Psoas muscle (tissue), 8 donors: ENCODE results near the gene CDC45. TPM values are rescaled to one million over a fixed set of nuclear protein-coding genes. Genes with fewer than 3 reads are reported as not detected.

Source experiments
- ATAC-seq, 4 donors: fragments of 200-7000 bp; cut with Tn5 transposase; one replicate each; pipeline ENCODE4 v1.9.1; 2020; ENCODE audit warnings: moderate library complexity in 3 of 4, mild to moderate bottlenecking in 2 of 4
- DNase-seq, 2 donors: peaks; one replicate each; pipeline ENCODE4 v3.0.0-alpha.2; 2020
- H3K27ac ChIP-seq: fragments of 200-600 bp; one replicate; pipeline ENCODE4 v1.8.0; 2022
- H3K27me3 ChIP-seq, 3 donors: fragments of 200-600 bp in 1 of 3; one replicate each; pipeline versions ENCODE4 v1.6.1 to v1.8.0; 2013 to 2022; ENCODE audit warnings: low read length in 2 of 3, mild to moderate bottlenecking in 2 of 3, moderate library complexity in 1 of 3; ENCODE audit not compliant: insufficient read depth in 3 of 3
- H3K36me3 ChIP-seq, 2 donors: fragments of 200-600 bp in 1 of 2; one replicate each; pipeline versions ENCODE4 v1.6.1 to v1.8.0; 2013 to 2022; ENCODE audit warnings: low read depth in 1 of 2, mild to moderate bottlenecking in 1 of 2, moderate library complexity in 1 of 2; ENCODE audit not compliant: insufficient read depth in 1 of 2
- H3K4me1 ChIP-seq: fragments of 200-600 bp; one replicate; pipeline ENCODE4 v1.8.0; 2022
- H3K4me3 ChIP-seq: fragments of 200-600 bp; one replicate; pipeline ENCODE4 v1.8.0; 2022; ENCODE audit warnings: mild to moderate bottlenecking
- H3K9me3 ChIP-seq: fragments of 200-600 bp; one replicate; pipeline ENCODE4 v1.8.0; 2022
- CTCF ChIP-seq: fragments of 200-600 bp; IDR thresholded peaks from one replicate; pipeline ENCODE4 v1.8.0; 2022; ENCODE audit warnings: antibody characterized with exemption
- WGBS, 3 donors: extraction: QIAGEN DNeasy Blood & Tissue Kit; methylation state at CpG; one replicate each; pipeline versions ENCODE4 v1.1.6 to v1.1.7; 2013; 5-methylcytosine and 5-hydroxymethylcytosine counted together
- intact Hi-C, 2 donors: fragments of 100-400 bp; cut with DNase I; formaldehyde crosslinking; loops; one replicate each; pipeline versions ENCODE4 v1.11.0 to v1.14.2; 2022
- polyA plus RNA-seq, 3 donors: library from polyadenylated mRNA; stranded (reverse); fragments of 200-250 nt; gene quantifications; one replicate each; pipeline ENCODE4 v1.2.3, GENCODE V29; 2013
- total RNA-seq, 4 donors: library from RNA; stranded (reverse); fragmentation: NEBNext Ultra II Directional in 2 of 4; extraction: Animal tissue kit (Norgen Biotek cat#: 25700) in 2 of 4; gene quantifications; one replicate each; pipeline versions ENCODE4 v1.2.1 to v1.2.4, GENCODE V29; 2021 to 2023
- donor health status: healthy with polysubstance abuse.
- donor health status: DM: no; HTN: no; CAD: no; lungs with moderate emphysema.
- donor health status: Bipolar disorder and iron deficiency.
- donor health status: healthy.
- donor health status: DM: yes; HTN: yes; CAD: no.
- donor health status: DM: no; HTN: no; CAD: no.
- donor health status: DM: no; HTN: no; CAD: no.
- donor health status: DM: yes; HTN: yes; CAD: no.

CDC45 gene
- total and polyA plus RNA-seq, 7 donors = 0.30 to 0.77 (median 0.71) TPM; not detected in 2

- ATAC-seq = peak in 1 of 4 donors; percentile 3
- intact Hi-C loops = loop anchor here in 1 of 2 donors (10.0 kb wide), 1 partner anchor 102 kb away; no protein-coding TSS in a partner anchor
- peak overlapping the region; percentile 53 for H3K27ac ChIP-seq
- H3K4me1 ChIP-seq = peaks cover 3% of the 10 kb centered on the region
- no peak for DNase-seq
- H3K27me3 ChIP-seq = peaks cover 0 to 45% (median 13%) of the 10 kb centered on the region in 3 donors
- no peak for TF ChIP-seq CTCF
- peak overlapping the region; percentile 64 for H3K4me3 ChIP-seq
- H3K36me3 ChIP-seq = no peaks in the 10 kb centered on the region
- H3K9me3 ChIP-seq = no peaks in the 10 kb centered on the region
- 17 to 33% (median 22%) methylated on average over 14 to 16 of the region's 16 CpGs for WGBS, 3 donors
Observed at GRCh38 chr22:19522190-19522880, 42.6 kb downstream of the CDC45 start.

GRCh38 chr22:19522881-19523239 is 43.1 kb downstream of the CDC45 start:
- no peaks in the 10 kb centered on the region for H3K9me3 ChIP-seq
- H3K27ac ChIP-seq = peak overlapping the region; percentile 53
- ATAC-seq = no peak
- WGBS, 3 donors = 13 to 30% (median 17%) methylated on average over 9 of the region's 9 CpGs
- peak overlapping the region; percentile 64 for H3K4me3 ChIP-seq
- no peaks in the 10 kb centered on the region for H3K36me3 ChIP-seq
- TF ChIP-seq CTCF = no peak
- H3K4me1 ChIP-seq = peaks cover 8% of the 10 kb centered on the region
- no peak for DNase-seq
- intact Hi-C loops = loop anchor here in 1 of 2 donors (10.0 kb wide), 1 partner anchor 102 kb away; no protein-coding TSS in a partner anchor
- H3K27me3 ChIP-seq = peaks cover 0 to 45% (median 13%) of the 10 kb centered on the region in 3 donors

GRCh38 chr22:19523240-19524169 is 43.8 kb downstream of the CDC45 start:
- Histone ChIP-seq H3K4me1 (peaks cover 9% of the 10 kb centered on the region), H3K27ac (peak overlapping the region; percentile 53), H3K9me3 (no peaks in the 10 kb centered on the region), H3K36me3 (no peaks in the 10 kb centered on the region), H3K27me3 (peaks cover 0 to 45% (median 13%) of the 10 kb centered on the region in 3 donors), H3K4me3 (peak overlapping the region; percentile 64)
- WGBS, 3 donors = 1 to 4% (median 1%) methylated on average over 89 to 99 of the region's 99 CpGs
- no peak for TF ChIP-seq CTCF
- ATAC-seq (peak in 3 of 4 donors; percentile 33 to 47 (median 44)), DNase-seq (no peak)
- intact Hi-C loops = loop anchor here in 1 of 2 donors (10.0 kb wide), 1 partner anchor 101 kb away; no protein-coding TSS in a partner anchor

DNA sequence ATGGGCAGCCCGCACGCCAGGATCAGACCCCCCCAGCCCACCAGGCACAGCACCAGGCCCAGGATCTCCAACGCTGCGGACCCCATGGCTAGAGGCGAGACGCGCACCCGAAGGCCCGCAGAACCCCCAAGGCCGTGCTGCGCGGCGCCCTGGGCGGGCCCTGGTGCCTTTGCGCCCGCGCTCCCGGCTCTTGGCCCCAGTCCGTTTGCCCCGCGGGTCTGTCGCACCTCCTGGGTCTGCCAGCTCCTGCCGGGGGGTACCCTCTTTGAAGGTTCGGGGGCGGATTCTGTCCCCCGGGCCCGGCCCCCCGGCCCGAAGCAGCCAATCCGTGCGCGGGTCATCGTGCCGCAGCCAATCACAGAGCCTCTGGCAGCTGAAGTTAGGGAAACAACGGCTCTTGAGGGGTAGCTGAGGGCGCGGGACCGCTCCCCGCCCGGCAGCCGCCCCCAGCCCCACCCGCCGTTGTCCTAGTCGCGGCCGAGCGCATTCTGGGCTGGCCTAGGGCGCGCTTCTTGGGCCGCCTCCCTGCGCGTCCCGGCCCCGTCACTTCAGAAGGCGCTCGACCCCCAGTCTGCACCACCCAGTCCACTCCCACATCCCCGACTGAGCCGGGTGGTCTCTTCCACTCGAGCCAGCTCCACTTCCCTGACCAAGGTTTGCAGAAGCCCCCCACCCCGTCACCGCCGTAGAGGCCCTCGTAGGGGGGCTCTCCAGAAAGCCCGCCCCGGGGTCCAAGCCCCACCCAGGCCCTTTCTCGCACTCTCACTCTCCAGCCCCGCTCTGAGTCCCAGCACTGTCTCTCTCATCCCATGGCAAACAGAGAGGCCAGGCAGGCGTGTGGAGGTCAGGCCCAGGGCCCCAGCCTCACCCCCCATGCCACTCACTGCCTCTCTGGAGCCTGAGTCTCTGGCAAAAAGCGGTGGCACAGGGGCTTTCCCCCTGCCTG is 44.7 kb downstream of the CDC45 start, which contains the start of gene CLDN5:
TSS of gene CLDN5 (minus strand) at position 241 of the 946 bp plus-strand sequence. CDS start at position 86, 155 bp downstream.
- TF ChIP-seq CTCF = no peak
- 7 to 19% (median 10%) methylated on average over 53 to 69 of the region's 69 CpGs for WGBS, 3 donors
- H3K9me3 ChIP-seq = no peaks in the 10 kb centered on the region
- DNase-seq (peak in 1 of 2 donors; percentile 74), ATAC-seq (peak; percentile 36 to 62 (median 52))
- H3K27ac ChIP-seq = peak within 1 kb of the TSS; percentile 65
- H3K27me3 ChIP-seq = peaks cover 0 to 45% (median 12%) of the 10 kb centered on the region in 3 donors
- H3K4me1 ChIP-seq = peaks cover 9% of the 10 kb centered on the region
- intact Hi-C loops = loop anchor here in 1 of 2 donors (5.0 to 10.0 kb wide), 2 partner anchors 58 to 100 kb away; no protein-coding TSS in a partner anchor
- no peaks in the 10 kb centered on the region for H3K36me3 ChIP-seq
- H3K4me3 ChIP-seq = peak within 1 kb of the TSS; percentile 64
